ENCODE results near the gene SLC46A1. TPM values are rescaled to one million over a fixed set of nuclear protein-coding genes. Genes with fewer than 3 reads are reported as not detected.

SLC46A1 gene
- total and polyA plus RNA-seq, 2 experiments from 2014 or later = 3.3 to 12.5 TPM

DNA sequence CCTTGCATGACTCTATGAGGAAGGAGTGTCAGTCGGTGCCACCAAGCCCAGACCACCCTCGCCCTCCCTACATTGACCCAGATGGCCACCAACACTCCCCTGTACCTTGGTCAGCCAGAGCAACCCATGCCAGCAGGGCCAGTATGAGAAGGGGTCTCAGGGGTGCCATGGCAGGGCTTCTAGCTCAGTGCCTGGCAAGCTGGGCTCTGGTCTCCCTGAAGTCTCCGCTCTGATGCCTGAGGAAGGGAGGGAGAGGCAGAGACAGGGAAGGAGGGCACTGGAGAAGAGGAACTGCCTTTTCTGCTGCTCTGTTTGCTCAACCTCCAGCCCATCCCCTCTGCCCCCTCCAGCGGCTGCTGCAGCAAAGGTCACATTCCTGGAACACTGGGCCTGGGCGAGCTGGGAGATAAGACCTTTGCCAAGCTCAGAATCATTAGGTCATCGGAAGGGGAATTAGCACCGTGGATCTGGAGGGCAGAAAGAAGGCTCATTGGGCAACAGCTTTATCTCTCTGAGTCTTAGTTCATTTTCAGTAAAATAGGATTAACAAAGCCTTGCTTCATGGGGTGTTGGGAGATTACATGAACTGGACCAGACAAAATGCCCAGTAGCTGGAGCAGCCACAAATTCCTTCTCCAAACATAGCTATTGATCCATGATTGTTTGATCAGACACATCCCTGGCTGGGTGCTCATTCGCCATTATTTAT is 35.8 kb downstream of the SLC46A1 start, which contains the start of gene VTN:
Gene VTN (minus strand): TSS at position 273 of the 709 bp plus-strand sequence. CDS start 104 bp downstream, at position 169.
- H3K4me1 Mint-ChIP-seq = peaks cover 21% of the 10 kb centered on the region
- ATAC-seq = peak; percentile 23
- H3K27ac ChIP-seq (ENCODE audit: low read depth) = 0 out of 2 replicates have a peak within 1 kb of the TSS, but pooled peaks have one; percentile 20

More for the DNA sequence above, 35.8 kb downstream of the SLC46A1 start, which contains the start of gene VTN:
- peaks cover 37% of the 10 kb centered on the region for H3K27me3 Mint-ChIP-seq (ENCODE audit: insufficient read depth, low read depth, poor library complexity)
- Histone ChIP-seq H3F3A (replicated peaks; ENCODE audit: low read depth) (no peaks in the 10 kb centered on the region; the same call in 1 of the 2 replicates), H3K4me1 (ENCODE audit: insufficient read depth) (peaks cover 9% of the 10 kb centered on the region; the same call in 1 of the 2 replicates), H3K27me3 (ENCODE audit: insufficient read depth) (peaks cover 22% of the 10 kb centered on the region), H3K9me2 (ENCODE audit: insufficient read depth) (no peaks in the 10 kb centered on the region), H3K4me3 (peak within 1 kb of the TSS; percentile 39), H2AFZ (peak within 1 kb of the TSS; percentile 72), H4K20me1 (replicated peaks; ENCODE audit: insufficient read depth) (peaks cover 13% of the 10 kb centered on the region; the same call in 1 of the 2 replicates), H3K79me2 (replicated peaks; ENCODE audit: insufficient read depth) (no peaks in the 10 kb centered on the region), H3K36me3 (ENCODE audit: insufficient read depth) (no peaks in the 10 kb centered on the region), H3K4me2 (peak within 1 kb of the TSS; percentile 73)
- H3K36me3 Mint-ChIP-seq (ENCODE audit: low read depth) = no peaks in the 10 kb centered on the region
- DNase-seq (ENCODE audit: low spot score) = peak; percentile 82
- TF ChIP-seq STAT1 (IDR thresholded peaks at IDR 0.05; ENCODE audit: unreplicated experiment) = no peak
- no peak for TF ChIP-seq POLR2AphosphoS5 (IDR thresholded peaks at IDR 0.05; ENCODE audit: low read depth)
- no peak for TF ChIP-seq EZH2phosphoT487 (IDR thresholded peaks at IDR 0.05; ENCODE audit: unreplicated experiment)
- TF ChIP-seq JUNB (IDR thresholded peaks at IDR 0.05; ENCODE audit: unreplicated experiment) = no peak
- TF ChIP-seq, protein P1, sequence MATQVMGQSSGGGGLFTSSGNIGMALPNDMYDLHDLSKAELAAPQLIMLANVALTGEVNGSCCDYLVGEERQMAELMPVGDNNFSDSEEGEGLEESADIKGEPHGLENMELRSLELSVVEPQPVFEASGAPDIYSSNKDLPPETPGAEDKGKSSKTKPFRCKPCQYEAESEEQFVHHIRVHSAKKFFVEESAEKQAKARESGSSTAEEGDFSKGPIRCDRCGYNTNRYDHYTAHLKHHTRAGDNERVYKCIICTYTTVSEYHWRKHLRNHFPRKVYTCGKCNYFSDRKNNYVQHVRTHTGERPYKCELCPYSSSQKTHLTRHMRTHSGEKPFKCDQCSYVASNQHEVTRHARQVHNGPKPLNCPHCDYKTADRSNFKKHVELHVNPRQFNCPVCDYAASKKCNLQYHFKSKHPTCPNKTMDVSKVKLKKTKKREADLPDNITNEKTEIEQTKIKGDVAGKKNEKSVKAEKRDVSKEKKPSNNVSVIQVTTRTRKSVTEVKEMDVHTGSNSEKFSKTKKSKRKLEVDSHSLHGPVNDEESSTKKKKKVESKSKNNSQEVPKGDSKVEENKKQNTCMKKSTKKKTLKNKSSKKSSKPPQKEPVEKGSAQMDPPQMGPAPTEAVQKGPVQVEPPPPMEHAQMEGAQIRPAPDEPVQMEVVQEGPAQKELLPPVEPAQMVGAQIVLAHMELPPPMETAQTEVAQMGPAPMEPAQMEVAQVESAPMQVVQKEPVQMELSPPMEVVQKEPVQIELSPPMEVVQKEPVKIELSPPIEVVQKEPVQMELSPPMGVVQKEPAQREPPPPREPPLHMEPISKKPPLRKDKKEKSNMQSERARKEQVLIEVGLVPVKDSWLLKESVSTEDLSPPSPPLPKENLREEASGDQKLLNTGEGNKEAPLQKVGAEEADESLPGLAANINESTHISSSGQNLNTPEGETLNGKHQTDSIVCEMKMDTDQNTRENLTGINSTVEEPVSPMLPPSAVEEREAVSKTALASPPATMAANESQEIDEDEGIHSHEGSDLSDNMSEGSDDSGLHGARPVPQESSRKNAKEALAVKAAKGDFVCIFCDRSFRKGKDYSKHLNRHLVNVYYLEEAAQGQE (IDR thresholded peaks at IDR 0.05; ENCODE audit: unreplicated experiment) = no peak
- no peak for TF ChIP-seq EZH2 (IDR thresholded peaks at IDR 0.05; ENCODE audit: low read depth, unreplicated experiment)
- no peak for TF ChIP-seq ZNF114 (CRISPR knock-in tag; IDR thresholded peaks at IDR 0.05)
- no peak for TF ChIP-seq CREB1 (CRISPR knock-in tag; IDR thresholded peaks at IDR 0.05; ENCODE audit: low read depth)
- TF ChIP-seq, protein P2, sequence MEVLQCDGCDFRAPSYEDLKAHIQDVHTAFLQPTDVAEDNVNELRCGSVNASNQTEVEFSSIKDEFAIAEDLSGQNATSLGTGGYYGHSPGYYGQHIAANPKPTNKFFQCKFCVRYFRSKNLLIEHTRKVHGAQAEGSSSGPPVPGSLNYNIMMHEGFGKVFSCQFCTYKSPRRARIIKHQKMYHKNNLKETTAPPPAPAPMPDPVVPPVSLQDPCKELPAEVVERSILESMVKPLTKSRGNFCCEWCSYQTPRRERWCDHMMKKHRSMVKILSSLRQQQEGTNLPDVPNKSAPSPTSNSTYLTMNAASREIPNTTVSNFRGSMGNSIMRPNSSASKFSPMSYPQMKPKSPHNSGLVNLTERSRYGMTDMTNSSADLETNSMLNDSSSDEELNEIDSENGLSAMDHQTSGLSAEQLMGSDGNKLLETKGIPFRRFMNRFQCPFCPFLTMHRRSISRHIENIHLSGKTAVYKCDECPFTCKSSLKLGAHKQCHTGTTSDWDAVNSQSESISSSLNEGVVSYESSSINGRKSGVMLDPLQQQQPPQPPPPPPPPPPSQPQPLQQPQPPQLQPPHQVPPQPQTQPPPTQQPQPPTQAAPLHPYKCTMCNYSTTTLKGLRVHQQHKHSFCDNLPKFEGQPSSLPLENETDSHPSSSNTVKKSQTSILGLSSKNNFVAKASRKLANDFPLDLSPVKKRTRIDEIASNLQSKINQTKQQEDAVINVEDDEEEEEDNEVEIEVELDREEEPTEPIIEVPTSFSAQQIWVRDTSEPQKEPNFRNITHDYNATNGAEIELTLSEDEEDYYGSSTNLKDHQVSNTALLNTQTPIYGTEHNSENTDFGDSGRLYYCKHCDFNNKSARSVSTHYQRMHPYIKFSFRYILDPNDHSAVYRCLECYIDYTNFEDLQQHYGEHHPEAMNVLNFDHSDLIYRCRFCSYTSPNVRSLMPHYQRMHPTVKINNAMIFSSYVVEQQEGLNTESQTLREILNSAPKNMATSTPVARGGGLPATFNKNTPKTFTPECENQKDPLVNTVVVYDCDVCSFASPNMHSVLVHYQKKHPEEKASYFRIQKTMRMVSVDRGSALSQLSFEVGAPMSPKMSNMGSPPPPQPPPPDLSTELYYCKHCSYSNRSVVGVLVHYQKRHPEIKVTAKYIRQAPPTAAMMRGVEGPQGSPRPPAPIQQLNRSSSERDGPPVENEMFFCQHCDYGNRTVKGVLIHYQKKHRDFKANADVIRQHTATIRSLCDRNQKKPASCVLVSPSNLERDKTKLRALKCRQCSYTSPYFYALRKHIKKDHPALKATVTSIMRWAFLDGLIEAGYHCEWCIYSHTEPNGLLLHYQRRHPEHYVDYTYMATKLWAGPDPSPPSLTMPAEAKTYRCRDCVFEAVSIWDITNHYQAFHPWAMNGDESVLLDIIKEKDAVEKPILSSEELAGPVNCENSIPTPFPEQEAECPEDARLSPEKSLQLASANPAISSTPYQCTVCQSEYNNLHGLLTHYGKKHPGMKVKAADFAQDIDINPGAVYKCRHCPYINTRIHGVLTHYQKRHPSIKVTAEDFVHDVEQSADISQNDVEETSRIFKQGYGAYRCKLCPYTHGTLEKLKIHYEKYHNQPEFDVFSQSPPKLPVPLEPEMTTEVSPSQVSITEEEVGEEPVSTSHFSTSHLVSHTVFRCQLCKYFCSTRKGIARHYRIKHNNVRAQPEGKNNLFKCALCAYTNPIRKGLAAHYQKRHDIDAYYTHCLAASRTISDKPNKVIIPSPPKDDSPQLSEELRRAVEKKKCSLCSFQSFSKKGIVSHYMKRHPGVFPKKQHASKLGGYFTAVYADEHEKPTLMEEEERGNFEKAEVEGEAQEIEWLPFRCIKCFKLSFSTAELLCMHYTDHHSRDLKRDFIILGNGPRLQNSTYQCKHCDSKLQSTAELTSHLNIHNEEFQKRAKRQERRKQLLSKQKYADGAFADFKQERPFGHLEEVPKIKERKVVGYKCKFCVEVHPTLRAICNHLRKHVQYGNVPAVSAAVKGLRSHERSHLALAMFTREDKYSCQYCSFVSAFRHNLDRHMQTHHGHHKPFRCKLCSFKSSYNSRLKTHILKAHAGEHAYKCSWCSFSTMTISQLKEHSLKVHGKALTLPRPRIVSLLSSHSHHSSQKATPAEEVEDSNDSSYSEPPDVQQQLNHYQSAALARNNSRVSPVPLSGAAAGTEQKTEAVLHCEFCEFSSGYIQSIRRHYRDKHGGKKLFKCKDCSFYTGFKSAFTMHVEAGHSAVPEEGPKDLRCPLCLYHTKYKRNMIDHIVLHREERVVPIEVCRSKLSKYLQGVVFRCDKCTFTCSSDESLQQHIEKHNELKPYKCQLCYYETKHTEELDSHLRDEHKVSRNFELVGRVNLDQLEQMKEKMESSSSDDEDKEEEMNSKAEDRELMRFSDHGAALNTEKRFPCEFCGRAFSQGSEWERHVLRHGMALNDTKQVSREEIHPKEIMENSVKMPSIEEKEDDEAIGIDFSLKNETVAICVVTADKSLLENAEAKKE (CRISPR knock-in tag; IDR thresholded peaks at IDR 0.05) = no peak
- TF ChIP-seq, protein P3, sequence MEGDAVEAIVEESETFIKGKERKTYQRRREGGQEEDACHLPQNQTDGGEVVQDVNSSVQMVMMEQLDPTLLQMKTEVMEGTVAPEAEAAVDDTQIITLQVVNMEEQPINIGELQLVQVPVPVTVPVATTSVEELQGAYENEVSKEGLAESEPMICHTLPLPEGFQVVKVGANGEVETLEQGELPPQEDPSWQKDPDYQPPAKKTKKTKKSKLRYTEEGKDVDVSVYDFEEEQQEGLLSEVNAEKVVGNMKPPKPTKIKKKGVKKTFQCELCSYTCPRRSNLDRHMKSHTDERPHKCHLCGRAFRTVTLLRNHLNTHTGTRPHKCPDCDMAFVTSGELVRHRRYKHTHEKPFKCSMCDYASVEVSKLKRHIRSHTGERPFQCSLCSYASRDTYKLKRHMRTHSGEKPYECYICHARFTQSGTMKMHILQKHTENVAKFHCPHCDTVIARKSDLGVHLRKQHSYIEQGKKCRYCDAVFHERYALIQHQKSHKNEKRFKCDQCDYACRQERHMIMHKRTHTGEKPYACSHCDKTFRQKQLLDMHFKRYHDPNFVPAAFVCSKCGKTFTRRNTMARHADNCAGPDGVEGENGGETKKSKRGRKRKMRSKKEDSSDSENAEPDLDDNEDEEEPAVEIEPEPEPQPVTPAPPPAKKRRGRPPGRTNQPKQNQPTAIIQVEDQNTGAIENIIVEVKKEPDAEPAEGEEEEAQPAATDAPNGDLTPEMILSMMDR (conservative IDR thresholded peaks at IDR 0.05; ENCODE audit: low read depth in 2 of 2) = no peak; a peak in 1 of 4 replicates
- no peak for TF ChIP-seq ZNF331 (CRISPR knock-in tag; IDR thresholded peaks at IDR 0.05; ENCODE audit: low read depth)
- TF ChIP-seq, protein P4, sequence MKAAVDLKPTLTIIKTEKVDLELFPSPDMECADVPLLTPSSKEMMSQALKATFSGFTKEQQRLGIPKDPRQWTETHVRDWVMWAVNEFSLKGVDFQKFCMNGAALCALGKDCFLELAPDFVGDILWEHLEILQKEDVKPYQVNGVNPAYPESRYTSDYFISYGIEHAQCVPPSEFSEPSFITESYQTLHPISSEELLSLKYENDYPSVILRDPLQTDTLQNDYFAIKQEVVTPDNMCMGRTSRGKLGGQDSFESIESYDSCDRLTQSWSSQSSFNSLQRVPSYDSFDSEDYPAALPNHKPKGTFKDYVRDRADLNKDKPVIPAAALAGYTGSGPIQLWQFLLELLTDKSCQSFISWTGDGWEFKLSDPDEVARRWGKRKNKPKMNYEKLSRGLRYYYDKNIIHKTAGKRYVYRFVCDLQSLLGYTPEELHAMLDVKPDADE (IDR thresholded peaks at IDR 0.05) = no peak
- TF ChIP-seq NANOG (IDR thresholded peaks at IDR 0.05; ENCODE audit: borderline replicate concordance) = no peak
- peak within 1 kb of the TSS; percentile 67 for H3K27ac Mint-ChIP-seq
- peak within 1 kb of the TSS; percentile 69 for H3K4me3 Mint-ChIP-seq
- H3K9me3 Mint-ChIP-seq = no peaks in the 10 kb centered on the region

Measured in GM23338 (cell line).